GM12878 (cell line): Measurements from ENCODE around the gene EXOC3L1.

Experiments
- CHD1 ChIP-seq: IDR thresholded peaks from 2 replicates; pipeline ENCODE4 v1.6.1; 2012; ENCODE audit warnings: low read depth, low read length, improper control_type of control experiment
- EP300 ChIP-seq, 2 experiments: fragments of 150-350 bp in 1 of 2; IDR thresholded peaks; 2 replicates each; pipeline ENCODE4 v1.6.1; 2011 to 2012; ENCODE audit warnings: low read depth in 2 of 2, low read length in 2 of 2, borderline replicate concordance in 1 of 2, improper control_type of control experiment in 1 of 2, inconsistent platforms in 1 of 2; ENCODE audit not compliant: control insufficient read depth in 1 of 2
- EZH2 ChIP-seq: IDR thresholded peaks from 2 replicates; pipeline ENCODE4 v1.6.1; 2012; ENCODE audit warnings: low read depth, mild to moderate bottlenecking, control low read depth, inconsistent platforms, low read length, borderline replicate concordance; ENCODE audit not compliant: control insufficient read depth
- HDAC6 ChIP-seq: fragments of 200-600 bp; sonication (generic); IDR thresholded peaks from one replicate; pipeline ENCODE4 v1.8.0; 2017; ENCODE audit warnings: antibody characterized with exemption; ENCODE audit not compliant: unreplicated experiment
- KDM1A ChIP-seq: fragments of 200-600 bp; sonication (generic); IDR thresholded peaks from 2 replicates; pipeline ENCODE4 v1.6.1; 2016; ENCODE audit warnings: borderline replicate concordance
- RAD21 ChIP-seq: IDR thresholded peaks from 2 replicates; pipeline ENCODE4 v1.6.1; 2011; ENCODE audit warnings: mild to moderate bottlenecking, low read depth, low read length, moderate library complexity; ENCODE audit not compliant: insufficient read depth
- SIN3A ChIP-seq: IDR thresholded peaks from 2 replicates; pipeline ENCODE4 v1.6.1; 2012; ENCODE audit warnings: low read depth, low read length, improper control_type of control experiment
- SREBF1 ChIP-seq: IDR thresholded peaks from 2 replicates; pipeline ENCODE4 v1.6.1; 2012; ENCODE audit warnings: mild to moderate bottlenecking, low read length
- TAF1 ChIP-seq: IDR thresholded peaks from 2 replicates; pipeline ENCODE4 v1.6.1; 2011; ENCODE audit warnings: mild to moderate bottlenecking, low read depth, low read length, borderline replicate concordance
- TF ChIP-seq, protein P1 (sequence below), 3 experiments: IDR thresholded peaks in 2 of 3; conservative IDR thresholded peaks in 1 of 3; 2 replicates each; pipeline ENCODE4 v1.5.1; 2011; ENCODE audit warnings: low read depth in 3 of 3, low read length in 3 of 3, mild to moderate bottlenecking in 3 of 3, control low read depth in 2 of 3, moderate library complexity in 2 of 3, inconsistent platforms in 1 of 3, mixed read lengths in 1 of 3; ENCODE audit not compliant: control insufficient read depth in 2 of 3, insufficient read depth in 1 of 3; ENCODE audit errors: extremely low read depth in 1 of 3
- TF ChIP-seq, protein P2 (sequence below): IDR thresholded peaks from 2 replicates; pipeline ENCODE4 v1.6.1; 2011; ENCODE audit warnings: low read depth, low read length, improper control_type of control experiment, borderline replicate concordance

DNA sequence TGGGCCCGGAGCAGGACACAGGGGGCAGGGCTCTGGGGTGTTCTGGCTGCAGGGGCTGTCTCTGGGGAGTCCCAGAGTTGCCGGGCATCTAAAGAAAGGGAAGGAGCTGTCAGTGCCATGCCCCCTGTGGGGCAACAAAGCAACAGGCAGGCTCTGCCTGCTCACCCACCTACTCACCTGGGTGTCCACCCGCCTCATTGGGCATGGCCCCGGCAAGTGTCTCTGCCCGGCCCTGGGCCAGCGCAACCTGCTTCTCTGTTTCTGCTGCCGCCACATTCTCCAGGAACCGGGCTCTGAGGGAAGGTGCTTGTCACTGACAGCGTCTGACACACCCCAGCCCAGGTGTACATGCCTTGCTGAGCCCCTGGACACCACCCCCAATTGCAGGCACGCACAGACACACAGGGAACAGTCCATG, 44.3 kb upstream of the EXOC3L1 start:
- TF ChIP-seq TAF1 (no peak), EZH2 (no peak), KDM1A (no peak), SIN3A (no peak), EP300 (IDR thresholded peaks at IDR 0.05; ENCODE audit: borderline replicate concordance in 1 of 2, control insufficient read depth in 1 of 2, low read depth in 2 of 2, low read length in 2 of 2) (no peak), HDAC6 (no peak), CHD1 (no peak), SREBF1 (no peak), RAD21 (no peak)
- TF ChIP-seq, protein P1, sequence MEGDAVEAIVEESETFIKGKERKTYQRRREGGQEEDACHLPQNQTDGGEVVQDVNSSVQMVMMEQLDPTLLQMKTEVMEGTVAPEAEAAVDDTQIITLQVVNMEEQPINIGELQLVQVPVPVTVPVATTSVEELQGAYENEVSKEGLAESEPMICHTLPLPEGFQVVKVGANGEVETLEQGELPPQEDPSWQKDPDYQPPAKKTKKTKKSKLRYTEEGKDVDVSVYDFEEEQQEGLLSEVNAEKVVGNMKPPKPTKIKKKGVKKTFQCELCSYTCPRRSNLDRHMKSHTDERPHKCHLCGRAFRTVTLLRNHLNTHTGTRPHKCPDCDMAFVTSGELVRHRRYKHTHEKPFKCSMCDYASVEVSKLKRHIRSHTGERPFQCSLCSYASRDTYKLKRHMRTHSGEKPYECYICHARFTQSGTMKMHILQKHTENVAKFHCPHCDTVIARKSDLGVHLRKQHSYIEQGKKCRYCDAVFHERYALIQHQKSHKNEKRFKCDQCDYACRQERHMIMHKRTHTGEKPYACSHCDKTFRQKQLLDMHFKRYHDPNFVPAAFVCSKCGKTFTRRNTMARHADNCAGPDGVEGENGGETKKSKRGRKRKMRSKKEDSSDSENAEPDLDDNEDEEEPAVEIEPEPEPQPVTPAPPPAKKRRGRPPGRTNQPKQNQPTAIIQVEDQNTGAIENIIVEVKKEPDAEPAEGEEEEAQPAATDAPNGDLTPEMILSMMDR (IDR thresholded peaks at IDR 0.05 in 2 of 3, conservative IDR thresholded peaks at IDR 0.05 in 1 of 3; ENCODE audit: control insufficient read depth in 2 of 3, extremely low read depth in 1 of 3, insufficient read depth in 1 of 3, low read depth in 3 of 3, low read length in 3 of 3): no peak
- TF ChIP-seq, protein P2, sequence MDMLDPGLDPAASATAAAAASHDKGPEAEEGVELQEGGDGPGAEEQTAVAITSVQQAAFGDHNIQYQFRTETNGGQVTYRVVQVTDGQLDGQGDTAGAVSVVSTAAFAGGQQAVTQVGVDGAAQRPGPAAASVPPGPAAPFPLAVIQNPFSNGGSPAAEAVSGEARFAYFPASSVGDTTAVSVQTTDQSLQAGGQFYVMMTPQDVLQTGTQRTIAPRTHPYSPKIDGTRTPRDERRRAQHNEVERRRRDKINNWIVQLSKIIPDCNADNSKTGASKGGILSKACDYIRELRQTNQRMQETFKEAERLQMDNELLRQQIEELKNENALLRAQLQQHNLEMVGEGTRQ: no peak
